HepG2 (cell line): ENCODE measurements around the gene NBPF1.
"Not testable (repeated sequence)": the region's sequence is repeated elsewhere in the genome, so short reads cannot be mapped to it uniquely, and the experiment has no call there.

ENCODE experiments used
- CTCF ChIP-seq: sonication (generic); formaldehyde crosslinking; IDR thresholded peaks from 2 replicates; pipeline ENCODE4 v1.5.0; 2020; ENCODE audit warnings: mild to moderate bottlenecking, missing genetic modification reagents, moderate library complexity
- EZH2 ChIP-seq: conservative IDR thresholded peaks from 2 replicates; pipeline ENCODE4 v1.6.1; 2012; ENCODE audit warnings: mild to moderate bottlenecking, low read depth, low read length, moderate library complexity
- MLX ChIP-seq: IDR thresholded peaks from 2 replicates; pipeline ENCODE4 v1.6.1; 2016
- MXD4 ChIP-seq: IDR thresholded peaks from 2 replicates; pipeline ENCODE4 v1.6.1; 2016; ENCODE audit warnings: mild to moderate bottlenecking, missing biosample characterization, missing genetic modification reagents
- TARDBP ChIP-seq: sonication (generic); formaldehyde crosslinking; IDR thresholded peaks from 2 replicates; pipeline ENCODE4 v1.8.0; 2022; ENCODE audit warnings: mild to moderate bottlenecking, missing genetic modification reagents
- ZNF350 ChIP-seq: sonication (generic); formaldehyde crosslinking; IDR thresholded peaks from 2 replicates; pipeline ENCODE4 v1.4.0; 2020; ENCODE audit warnings: mild to moderate bottlenecking, low read depth, missing genetic modification reagents, borderline replicate concordance

GRCh38 chr1:16565324-16565723 is 48.0 kb downstream of the NBPF1 start:
- TF ChIP-seq TARDBP (CRISPR knock-in tag); CTCF (CRISPR knock-in tag); MLX (CRISPR knock-in tag); EZH2; MXD4 (CRISPR knock-in tag); ZNF350 (CRISPR knock-in tag): not testable (repeated sequence)
